Testis (tissue), 3 donors: ENCODE results near the gene MYO18B. TPM values are rescaled to one million over a fixed set of nuclear protein-coding genes. Genes with fewer than 3 reads are reported as not detected.

Experiments
- DNase-seq: peaks from one replicate; pipeline ENCODE4 v3.0.0-alpha.2; 2019
- H3K27ac ChIP-seq, 2 donors: fragments of 200-600 bp; sonication (generic); one replicate each; pipeline ENCODE4 v1.5.1; 2019
- H3K27me3 ChIP-seq: fragments of 200-600 bp; sonication (generic); one replicate; pipeline ENCODE4 v1.5.1; 2019
- H3K36me3 ChIP-seq: fragments of 200-600 bp; sonication (generic); one replicate; pipeline ENCODE4 v1.5.1; 2017; ENCODE audit warnings: low read depth; ENCODE audit errors: missing control alignments
- H3K4me1 ChIP-seq: fragments of 200-600 bp; sonication (generic); one replicate; pipeline ENCODE4 v1.5.1; 2019
- H3K4me3 ChIP-seq, 2 donors: fragments of 200-600 bp; sonication (generic); one replicate each; pipeline ENCODE4 v1.5.1; 2017 to 2019
- H3K9me3 ChIP-seq: fragments of 200-600 bp; sonication (generic); one replicate; pipeline ENCODE4 v1.5.1; 2017
- POLR2A ChIP-seq: fragments of 450-650 bp; IDR thresholded peaks from one replicate; pipeline ENCODE4 v1.6.1; 2017; ENCODE audit warnings: antibody characterized with exemption, mild to moderate bottlenecking, moderate library complexity
- WGBS, 2 donors: methylation state at CpG; one replicate each; pipeline ENCODE4 v1.1.5; 2018; 5-methylcytosine and 5-hydroxymethylcytosine counted together
- intact Hi-C: fragments of 100-400 bp; cut with DNase I; formaldehyde crosslinking; loops from one replicate; pipeline ENCODE4 v1.15.1; 2023; ENCODE audit warnings: low total_unique reads
- polyA plus RNA-seq: library from polyadenylated mRNA; stranded (reverse); fragments of 350-450 nt; fragmentation: Illumina TruSeq; extraction: RNeasy Lipid Tissue Mini Kit (QIAGEN cat#74804); gene quantifications from one replicate; pipeline ENCODE4 v1.2.3, GENCODE V29; 2014; ENCODE audit warnings: low read depth, low replicate concordance; ENCODE audit not compliant: insufficient read depth
- total RNA-seq, 2 donors: library from RNA; depleted of rRNA; stranded (reverse); fragments of >200 nt; gene quantifications; one replicate each; pipeline ENCODE4 v1.2.3, GENCODE V29; 2016
- TF ChIP-seq, protein P1 (sequence below), 3 experiments: fragments of 450-650 bp in 2 of 3; fragments of 200-600 bp in 1 of 3; sonication (generic) in 1 of 3; IDR thresholded peaks; one replicate each; pipeline ENCODE4 v1.5.1; 2016 to 2019; ENCODE audit warnings: antibody characterized with exemption in 3 of 3, mild to moderate bottlenecking in 2 of 3, moderate library complexity in 1 of 3

Gene MYO18B
- total and polyA plus RNA-seq, 3 donors from 2014 or later = 23.6 to 40.3 (median 28.6) TPM

DNA sequence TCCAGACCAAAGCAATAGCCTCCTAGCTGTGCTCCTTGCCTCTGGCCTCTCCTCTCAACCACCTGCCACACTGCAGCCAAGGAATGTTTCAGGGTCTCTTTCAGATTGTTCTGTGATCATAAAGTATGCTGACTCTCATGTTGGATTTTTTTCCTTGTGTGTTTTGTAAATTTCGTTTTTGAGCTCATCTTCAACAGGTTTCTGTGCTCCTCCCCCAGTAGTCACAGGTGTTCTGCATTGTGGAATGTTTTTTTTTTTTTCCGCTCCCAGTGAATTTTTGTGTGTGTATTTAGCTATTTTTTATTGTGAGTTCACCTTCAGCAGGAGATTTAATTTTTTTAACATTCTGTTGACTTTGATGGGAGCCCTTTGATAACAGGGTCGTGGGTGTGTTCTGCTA, 153.7 kb downstream of the MYO18B start:
- H3K27ac ChIP-seq = no peak overlapping the region
- WGBS, 2 donors = 67 to 75% methylated on average over 3 of the region's 3 CpGs
- no peaks in the 10 kb centered on the region for H3K27me3 ChIP-seq
- DNase-seq = no peak
- H3K9me3 ChIP-seq = no peaks in the 10 kb centered on the region
- H3K4me1 ChIP-seq = no peaks in the 10 kb centered on the region
- H3K36me3 ChIP-seq = no peaks in the 10 kb centered on the region
- no peak overlapping the region for H3K4me3 ChIP-seq
- intact Hi-C loops = no loop called here
- no peak for TF ChIP-seq POLR2A
- TF ChIP-seq, protein P1, sequence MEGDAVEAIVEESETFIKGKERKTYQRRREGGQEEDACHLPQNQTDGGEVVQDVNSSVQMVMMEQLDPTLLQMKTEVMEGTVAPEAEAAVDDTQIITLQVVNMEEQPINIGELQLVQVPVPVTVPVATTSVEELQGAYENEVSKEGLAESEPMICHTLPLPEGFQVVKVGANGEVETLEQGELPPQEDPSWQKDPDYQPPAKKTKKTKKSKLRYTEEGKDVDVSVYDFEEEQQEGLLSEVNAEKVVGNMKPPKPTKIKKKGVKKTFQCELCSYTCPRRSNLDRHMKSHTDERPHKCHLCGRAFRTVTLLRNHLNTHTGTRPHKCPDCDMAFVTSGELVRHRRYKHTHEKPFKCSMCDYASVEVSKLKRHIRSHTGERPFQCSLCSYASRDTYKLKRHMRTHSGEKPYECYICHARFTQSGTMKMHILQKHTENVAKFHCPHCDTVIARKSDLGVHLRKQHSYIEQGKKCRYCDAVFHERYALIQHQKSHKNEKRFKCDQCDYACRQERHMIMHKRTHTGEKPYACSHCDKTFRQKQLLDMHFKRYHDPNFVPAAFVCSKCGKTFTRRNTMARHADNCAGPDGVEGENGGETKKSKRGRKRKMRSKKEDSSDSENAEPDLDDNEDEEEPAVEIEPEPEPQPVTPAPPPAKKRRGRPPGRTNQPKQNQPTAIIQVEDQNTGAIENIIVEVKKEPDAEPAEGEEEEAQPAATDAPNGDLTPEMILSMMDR (IDR thresholded peaks at IDR 0.05) = no peak

DNA sequence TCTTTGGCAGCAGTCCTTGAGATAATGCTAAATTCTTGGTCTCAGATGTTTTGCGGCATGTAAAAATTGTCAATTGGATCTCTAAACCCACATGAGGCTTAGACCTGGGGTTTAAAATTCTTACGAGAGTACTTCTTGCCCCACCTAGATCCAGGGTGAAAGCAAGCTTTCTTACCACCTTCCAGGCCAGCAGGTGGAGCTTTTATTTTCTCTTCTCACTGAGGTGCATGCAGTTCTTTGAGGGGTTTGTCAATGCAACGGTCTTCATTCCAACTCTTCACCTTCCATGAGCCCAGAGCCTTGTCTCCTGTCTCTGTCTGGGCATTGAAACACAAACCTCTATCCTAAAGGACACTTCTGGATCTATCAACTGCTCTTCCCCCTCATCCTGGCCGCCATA, 154.1 kb downstream of the MYO18B start:
- DNase-seq = no peak
- Histone ChIP-seq H3K27me3 (no peaks in the 10 kb centered on the region), H3K4me3 (no peak overlapping the region), H3K9me3 (no peaks in the 10 kb centered on the region), H3K27ac (no peak overlapping the region), H3K36me3 (no peaks in the 10 kb centered on the region), H3K4me1 (no peaks in the 10 kb centered on the region)
- no peak for TF ChIP-seq POLR2A
- TF ChIP-seq, protein P1 (IDR thresholded peaks at IDR 0.05) = no peak
- intact Hi-C loops = no loop called here
- WGBS, 2 donors = 69 to 83% methylated on average over 4 of the region's 4 CpGs

DNA sequence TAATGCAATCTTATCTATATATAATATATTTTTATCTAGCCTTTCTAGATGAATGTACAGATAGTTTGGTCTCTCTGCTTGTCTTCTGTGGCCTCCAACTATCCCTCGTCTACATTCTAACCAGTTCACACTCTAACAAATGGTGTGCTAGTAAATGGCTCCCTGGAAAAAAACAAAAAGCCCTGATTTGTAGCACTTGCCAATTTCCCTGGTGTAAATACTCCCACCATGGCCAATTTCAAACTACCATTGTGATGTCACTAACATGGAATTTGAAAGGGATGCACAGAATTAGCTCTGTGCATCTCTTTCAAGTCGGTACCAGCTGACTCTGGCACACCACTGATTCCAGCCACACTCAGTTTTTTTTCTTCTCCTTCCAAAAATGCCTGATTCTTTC, 154.6 kb downstream of the MYO18B start:
- Histone ChIP-seq H3K9me3 (no peaks in the 10 kb centered on the region), H3K4me1 (no peaks in the 10 kb centered on the region), H3K36me3 (no peaks in the 10 kb centered on the region), H3K27me3 (no peaks in the 10 kb centered on the region), H3K27ac (no peak overlapping the region), H3K4me3 (no peak overlapping the region)
- 73 to 79% methylated on average over 2 of the region's 2 CpGs for WGBS, 2 donors
- intact Hi-C loops = no loop called here
- TF ChIP-seq, protein P1 (IDR thresholded peaks at IDR 0.05) = no peak
- TF ChIP-seq POLR2A = no peak
- DNase-seq = no peak

DNA sequence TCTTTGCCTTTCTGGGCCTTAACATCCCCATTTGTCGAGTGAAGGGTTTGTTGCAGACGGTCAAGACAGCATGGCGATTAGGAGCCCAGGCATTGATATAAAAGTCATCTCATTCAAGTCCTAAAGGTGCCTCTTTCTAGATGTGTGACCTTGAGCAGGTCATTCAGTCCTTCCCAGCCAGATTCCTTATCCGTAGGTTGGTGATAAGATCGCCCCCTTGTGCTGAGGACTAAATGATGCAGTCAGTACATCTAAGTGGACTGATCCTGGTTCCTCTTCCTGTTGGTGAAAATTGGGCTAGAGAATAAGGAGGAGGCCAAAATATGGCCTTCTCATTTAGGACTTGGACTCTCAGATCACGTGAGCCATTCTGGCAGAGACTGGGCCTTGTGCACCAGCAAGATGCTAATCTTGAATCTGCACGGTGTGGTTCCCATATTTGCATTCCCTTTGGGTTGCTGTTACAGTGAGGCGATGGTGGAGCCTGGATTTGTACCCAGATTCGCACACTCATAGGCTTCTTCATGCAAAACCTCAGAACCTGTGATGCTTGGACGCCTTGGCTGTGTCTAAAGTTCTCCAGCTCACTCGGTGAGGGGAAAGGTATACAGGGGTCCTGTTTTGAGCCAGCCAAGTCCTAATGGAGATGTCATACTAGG, 156.8 kb downstream of the MYO18B start:
- intact Hi-C loops = no loop called here
- Histone ChIP-seq H3K4me1 (no peaks in the 10 kb centered on the region), H3K9me3 (no peaks in the 10 kb centered on the region), H3K36me3 (no peaks in the 10 kb centered on the region), H3K4me3 (no peak overlapping the region), H3K27me3 (no peaks in the 10 kb centered on the region), H3K27ac (no peak overlapping the region)
- TF ChIP-seq POLR2A = no peak
- TF ChIP-seq, protein P1 (IDR thresholded peaks at IDR 0.05) = no peak
- WGBS, 2 donors = 66 to 71% methylated on average over 11 of the region's 11 CpGs
- no peak for DNase-seq

DNA sequence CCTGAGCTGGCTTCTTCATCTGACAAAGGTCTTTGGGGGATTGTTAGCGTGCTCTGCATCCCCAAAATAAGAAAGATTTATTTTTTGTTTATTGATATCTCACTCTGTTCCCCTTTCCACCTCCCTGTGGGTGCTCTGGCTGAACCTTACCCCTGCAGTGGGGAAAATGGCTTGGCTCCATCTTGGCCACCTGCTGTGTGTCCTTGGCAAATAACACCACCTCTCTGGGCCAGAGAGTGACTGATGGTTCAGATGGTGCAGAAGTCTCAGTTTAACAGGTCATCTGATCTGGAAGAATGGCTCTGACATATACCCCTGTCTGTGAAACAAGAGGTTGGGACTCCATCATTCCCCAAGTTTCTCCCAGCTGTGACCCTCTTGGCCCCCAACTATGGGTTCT, 157.6 kb downstream of the MYO18B start:
- Histone ChIP-seq H3K27ac (no peak overlapping the region), H3K9me3 (no peaks in the 10 kb centered on the region), H3K36me3 (no peaks in the 10 kb centered on the region), H3K4me1 (no peaks in the 10 kb centered on the region), H3K27me3 (no peaks in the 10 kb centered on the region), H3K4me3 (no peak overlapping the region)
- no peak for TF ChIP-seq POLR2A
- TF ChIP-seq, protein P1 (IDR thresholded peaks at IDR 0.05) = no peak
- intact Hi-C loops = no loop called here
- DNase-seq = no peak
- WGBS, 2 donors = 84 to 92% methylated on average over 1 of the region's 1 CpG
